GM20000 (cell line): ENCODE data around the gene DNAJC22.

Experiments used
- DNase-seq: peaks from one replicate; pipeline ENCODE4 v3.0.0; 2012; ENCODE audit warnings: low spot score
- CTCF ChIP-seq: IDR thresholded peaks from 2 replicates; pipeline ENCODE4 v1.5.1; 2012; ENCODE audit warnings: mild to moderate bottlenecking, control low read depth; ENCODE audit errors: extremely low read depth, missing control alignments

DNAJC22 gene

GRCh38 chr12:49352351-49352750, 5.7 kb downstream of the DNAJC22 start:
- no peak for DNase-seq
- TF ChIP-seq CTCF: no peak

- DNase-seq: no peak
- no peak for TF ChIP-seq CTCF
Measured at GRCh38 chr12:49355913-49356312, 9.2 kb downstream of the DNAJC22 start.

DNA sequence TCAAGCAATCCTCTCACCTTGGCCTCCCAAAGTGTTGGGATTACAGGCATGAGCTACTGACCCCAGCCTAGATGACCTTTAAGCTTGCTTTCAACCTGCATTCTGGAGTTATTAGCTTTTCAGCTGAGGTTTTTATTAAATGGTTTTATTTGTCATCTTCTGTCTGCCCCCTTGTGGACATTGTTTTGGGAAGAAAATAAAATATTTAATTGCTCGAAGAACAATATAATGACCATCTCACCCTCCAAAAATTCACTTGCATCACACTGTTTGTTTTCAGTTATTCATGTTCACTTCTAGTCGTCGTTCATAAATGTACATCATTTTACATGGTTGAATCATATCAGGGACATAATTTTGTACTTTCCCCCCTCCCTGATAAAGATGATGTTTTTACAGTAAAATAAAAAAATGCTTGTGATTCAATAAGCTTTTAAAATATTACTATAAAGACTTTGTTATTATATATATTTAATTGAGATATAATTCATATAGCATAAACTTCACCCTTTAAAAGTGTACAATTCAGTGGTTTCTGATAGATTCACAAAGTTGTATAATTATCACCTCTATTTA, 10.5 kb downstream of the DNAJC22 start:
- TF ChIP-seq CTCF: no peak
- peak; percentile 36 for DNase-seq

DNA sequence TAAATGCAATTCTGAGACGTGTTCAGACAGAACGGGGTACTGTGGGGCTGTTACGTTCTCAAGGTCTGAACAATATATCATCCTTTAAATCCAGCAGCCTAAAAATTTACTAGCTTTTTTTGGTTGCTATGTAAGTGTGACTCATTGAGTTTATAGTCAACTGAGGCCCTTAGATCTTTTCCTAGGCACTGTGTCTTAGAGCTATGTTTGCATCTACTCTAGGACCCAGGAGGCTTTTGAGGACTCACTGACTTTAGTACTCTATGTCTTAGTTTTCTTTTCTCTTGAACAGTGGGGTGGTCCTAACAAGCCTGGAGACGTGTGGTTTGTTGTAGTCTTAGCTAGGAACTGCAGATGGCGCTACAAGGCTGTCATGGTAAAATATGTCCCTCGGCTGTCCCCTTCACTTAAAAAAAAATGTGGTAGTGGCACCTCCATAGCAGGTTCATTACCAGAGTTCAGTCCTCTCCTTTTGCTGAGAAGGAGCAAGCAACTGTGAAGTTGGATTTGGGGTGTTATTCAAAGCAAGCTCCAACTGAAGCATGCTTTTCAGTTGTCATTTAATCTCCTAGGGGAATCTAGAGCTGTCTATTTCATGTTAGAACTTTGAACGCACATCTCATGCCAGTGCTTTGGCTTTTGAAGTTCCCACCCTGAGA, 11.9 kb downstream of the DNAJC22 start:
- DNase-seq: peak; percentile 79
- TF ChIP-seq CTCF: peak; percentile 80

DNA sequence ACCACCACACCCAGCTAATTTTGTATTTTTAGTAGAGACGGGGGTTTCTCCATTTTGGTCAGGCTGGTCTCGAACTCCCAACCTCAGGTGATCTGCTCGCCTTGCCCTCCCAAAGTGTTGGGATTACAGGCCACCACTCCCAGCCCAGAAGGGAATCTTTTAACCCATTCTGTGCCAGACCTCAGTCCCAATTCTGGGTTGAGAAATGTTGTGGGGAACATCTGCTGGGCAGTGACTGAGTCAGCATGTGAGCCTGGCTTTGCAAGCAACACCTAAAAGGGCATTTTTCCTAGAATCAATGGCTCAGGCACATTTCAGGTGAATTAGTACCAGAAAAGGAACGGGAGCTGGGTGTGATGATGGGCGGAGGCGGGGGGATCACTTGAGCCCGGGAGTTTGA, 13.0 kb downstream of the DNAJC22 start:
- no peak for DNase-seq
- TF ChIP-seq CTCF: no peak

GRCh38 chr12:49362077-49362476, 15.4 kb downstream of the DNAJC22 start:
- DNase-seq: no peak
- no peak for TF ChIP-seq CTCF

DNA sequence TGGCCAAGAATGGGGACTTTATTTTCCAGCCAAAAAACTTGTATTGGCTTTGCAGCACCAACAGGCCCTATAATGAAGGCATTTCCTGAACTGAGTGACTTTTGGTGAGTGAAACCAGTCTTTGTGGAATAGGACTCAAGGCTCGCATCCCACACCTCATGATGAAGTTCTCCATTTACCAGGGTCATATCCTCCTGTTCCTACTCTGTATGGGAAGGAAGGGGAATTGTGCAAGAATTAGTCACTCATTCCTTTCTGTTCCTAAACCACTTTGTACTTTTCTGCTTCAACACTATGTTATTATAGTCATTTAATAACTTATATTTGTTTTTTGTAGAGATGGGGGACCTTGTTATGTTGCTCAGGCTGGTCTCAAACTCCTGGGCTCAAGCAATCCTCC, 18.3 kb downstream of the DNAJC22 start:
- no peak for DNase-seq
- no peak for TF ChIP-seq CTCF
